Central memory CD8-positive, alpha-beta T cell (primary cell): ENCODE results near the gene ZNF263.

ENCODE experiments used
- ATAC-seq: fragments of 150-1000 bp; cut with Tn5 transposase; replicated peaks from 2 replicates; pipeline ENCODE4 v1.10.0; 2022; ENCODE audit warnings: mild to moderate bottlenecking, moderate FRiP score, moderate number of reproducible peaks; ENCODE audit not compliant: poor library complexity, severe bottlenecking; ENCODE audit errors: extremely low read depth
- DNase-seq, 2 donors: peaks; one replicate each; pipeline ENCODE4 v3.0.0; 2021; ENCODE audit warnings: low spot score in 2 of 2
- H3K27ac Mint-ChIP-seq: one replicate; pipeline ENCODE4 v1.8.0; 2022; ENCODE audit warnings: low read depth, mild to moderate bottlenecking, moderate library complexity, mixed read lengths
- H3K27me3 Mint-ChIP-seq: one replicate; pipeline ENCODE4 v1.8.0; 2022; ENCODE audit warnings: mixed read lengths
- H3K36me3 Mint-ChIP-seq: one replicate; pipeline ENCODE4 v1.8.0; 2022; ENCODE audit warnings: mild to moderate bottlenecking, moderate library complexity, mixed read lengths; ENCODE audit not compliant: insufficient read depth
- H3K4me1 Mint-ChIP-seq: one replicate; pipeline ENCODE4 v1.8.0; 2022; ENCODE audit warnings: mixed read lengths
- H3K4me3 Mint-ChIP-seq: one replicate; pipeline ENCODE4 v1.8.0; 2022; ENCODE audit warnings: mild to moderate bottlenecking, moderate library complexity, mixed read lengths
- H3K9me3 Mint-ChIP-seq: one replicate; pipeline ENCODE4 v1.8.0; 2022; ENCODE audit warnings: mixed read lengths

ZNF263 gene

DNA sequence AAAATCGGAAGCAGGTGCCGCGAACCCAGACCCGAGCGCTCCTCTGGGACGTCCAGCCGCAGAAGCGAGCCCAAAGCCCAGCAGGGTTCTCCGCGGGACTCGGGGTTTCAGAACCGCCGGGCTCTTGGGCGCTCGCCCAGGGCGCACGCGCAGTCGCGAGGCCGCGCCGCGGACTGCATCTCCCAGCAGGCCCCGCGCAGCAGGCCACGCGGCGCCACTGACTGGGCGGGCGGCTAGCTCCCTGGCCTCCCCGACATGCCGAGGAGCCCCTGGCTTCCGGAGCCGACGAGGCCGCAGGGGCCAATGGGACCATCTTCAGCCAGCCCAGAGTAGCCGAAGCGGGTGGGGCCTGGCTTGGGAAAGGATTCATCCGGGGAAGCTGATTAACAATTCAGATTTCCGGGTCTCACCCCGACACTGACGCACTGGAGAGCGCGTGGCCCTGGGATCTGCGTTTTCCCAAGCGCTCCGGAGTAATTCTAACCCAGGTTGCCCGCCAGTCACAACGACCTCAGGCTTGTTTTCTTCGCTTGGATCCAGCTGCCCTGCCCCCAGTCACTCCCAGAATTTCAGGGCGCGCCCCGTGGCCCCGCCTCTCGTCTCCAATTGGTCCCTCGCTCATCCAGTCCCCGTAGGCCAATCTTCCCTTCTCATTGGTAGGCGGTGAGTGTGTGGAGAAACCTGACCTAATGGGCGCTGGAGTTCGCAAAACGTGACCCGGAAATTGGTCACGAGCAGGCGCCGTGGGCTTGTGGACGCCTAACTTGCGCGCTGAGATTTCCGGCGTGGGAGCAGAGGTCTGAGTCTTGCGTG is at the start of gene ZNF263:
Gene ZNF263, plus strand, starts transcription at position 762 of the 813 bp plus-strand sequence. CDS start 328 bp downstream, outside the sequence.
- ATAC-seq (peak; percentile 92), DNase-seq (peak; percentile 77 to 90)
- H3K27me3 Mint-ChIP-seq, result no peaks in the 10 kb centered on the region
- H3K4me1 Mint-ChIP-seq, result peaks cover 38% of the 10 kb centered on the region
- H3K27ac Mint-ChIP-seq, result peak within 1 kb of the TSS; percentile 94
- no peaks in the 10 kb centered on the region for H3K9me3 Mint-ChIP-seq
- peak within 1 kb of the TSS; percentile 87 for H3K4me3 Mint-ChIP-seq
- H3K36me3 Mint-ChIP-seq, result peaks cover 29% of the 10 kb centered on the region

DNA sequence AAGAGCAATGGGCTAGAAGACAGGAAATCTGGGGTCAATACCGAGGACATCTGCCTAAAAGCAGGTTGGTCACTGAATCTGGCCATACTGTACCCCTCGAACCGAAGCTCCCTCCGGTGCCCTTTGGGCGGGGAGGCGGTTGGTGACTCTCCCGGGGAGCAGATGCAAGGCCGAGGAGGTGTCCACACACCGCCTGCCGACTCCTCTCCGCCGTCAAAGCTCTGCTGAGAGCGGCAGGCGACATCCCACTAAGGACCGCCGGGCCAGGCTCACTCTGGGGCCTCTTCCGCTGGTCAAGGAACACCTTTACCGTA is 48.8 kb upstream of the ZNF263 start:
- Mint-ChIP-seq H3K27ac (peak overlapping the region; percentile 95), H3K9me3 (peaks cover 6% of the 10 kb centered on the region), H3K4me3 (peak overlapping the region; percentile 86), H3K27me3 (no peaks in the 10 kb centered on the region), H3K36me3 (peaks cover 29% of the 10 kb centered on the region), H3K4me1 (peaks cover 31% of the 10 kb centered on the region)
- no peak for ATAC-seq
- DNase-seq, result no peak

DNA sequence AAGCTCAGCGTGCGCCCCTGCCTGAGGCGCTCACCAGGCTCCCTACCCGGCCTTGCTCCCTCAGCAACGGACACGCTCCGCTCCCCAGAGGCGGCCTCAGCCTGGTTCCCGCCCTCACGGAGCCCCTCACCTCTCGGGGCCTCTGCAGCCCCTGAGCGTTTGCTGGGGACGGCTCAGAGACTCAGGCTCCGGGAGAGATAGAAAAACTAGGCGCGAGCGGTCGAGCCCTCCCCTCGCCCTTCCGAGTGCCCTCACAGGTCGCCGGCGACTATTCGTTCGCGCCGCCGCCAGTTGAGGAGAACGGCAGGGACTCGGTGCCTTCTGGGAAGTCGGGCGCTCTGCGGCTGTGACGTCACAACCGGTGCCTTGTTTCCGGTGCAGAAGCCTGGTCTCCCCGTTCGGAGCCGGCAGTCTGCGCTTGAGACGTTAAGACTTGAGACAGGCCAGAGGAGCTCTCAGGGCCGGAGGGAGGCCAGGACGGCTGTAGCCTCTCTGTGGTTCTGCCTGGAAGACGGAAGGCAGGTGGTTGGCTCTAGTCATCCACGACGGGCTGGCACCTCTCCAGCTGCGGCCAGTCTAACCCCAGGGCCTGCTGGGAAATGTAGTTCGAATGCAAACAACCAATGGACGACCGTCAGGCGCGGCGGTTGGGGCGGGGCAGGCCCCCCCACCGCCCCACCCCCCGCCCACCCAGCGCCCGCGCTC is 48.3 kb upstream of the ZNF263 start, which contains the start of gene ZNF200:
Gene ZNF200, minus strand, starts transcription at position 302 of the 705 bp plus-strand sequence. CDS start 1,403 bp downstream, outside the sequence.
- H3K4me3 Mint-ChIP-seq, result peak within 1 kb of the TSS; percentile 86
- peaks cover 31% of the 10 kb centered on the region for H3K4me1 Mint-ChIP-seq
- H3K36me3 Mint-ChIP-seq, result peaks cover 26% of the 10 kb centered on the region
- ATAC-seq (peak; percentile 95), DNase-seq (peak; percentile 89 to 90)
- H3K27ac Mint-ChIP-seq, result peak within 1 kb of the TSS; percentile 95
- H3K27me3 Mint-ChIP-seq, result no peaks in the 10 kb centered on the region
- H3K9me3 Mint-ChIP-seq, result peaks cover 6% of the 10 kb centered on the region

DNA sequence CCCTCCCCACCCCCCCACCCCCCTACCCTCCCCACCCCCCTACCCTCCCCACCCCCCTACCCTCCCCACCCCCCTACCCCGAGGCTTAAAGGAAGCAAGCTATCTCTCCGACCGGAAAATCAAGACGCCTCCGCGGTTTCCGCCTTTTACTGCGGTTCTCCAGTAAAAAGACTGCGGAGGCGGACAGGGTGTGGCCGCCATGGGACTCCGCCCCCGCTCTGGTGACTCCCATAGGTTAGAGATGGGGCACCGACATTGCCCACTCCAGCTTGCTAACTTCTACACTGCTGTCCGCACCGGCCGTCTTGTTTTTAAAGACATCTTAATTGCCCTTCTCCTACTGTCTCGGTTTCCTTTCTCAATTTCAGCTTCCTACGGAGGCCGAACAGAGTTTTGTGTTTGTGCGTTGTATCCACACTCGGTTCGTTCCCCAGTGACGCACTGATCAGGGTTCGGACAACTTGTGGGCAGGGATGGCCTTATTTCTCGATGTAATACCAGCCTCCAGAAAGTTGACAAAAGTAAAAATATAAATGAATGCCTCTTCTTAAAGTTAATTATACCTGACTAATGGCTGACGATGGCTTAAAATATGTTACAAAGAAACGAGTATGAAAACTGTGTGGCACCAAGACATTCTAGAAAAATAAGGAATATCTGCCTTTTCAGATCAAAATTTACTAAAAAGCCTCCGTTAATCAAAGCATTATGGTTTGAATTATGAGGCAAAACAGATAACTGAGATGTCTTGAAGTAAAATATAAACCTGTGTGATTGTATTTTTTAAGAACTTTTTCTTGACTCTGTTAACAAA is 47.2 kb upstream of the ZNF263 start:
- no peak for ATAC-seq
- peak in 1 of 2 donors; percentile 27 for DNase-seq
- H3K9me3 Mint-ChIP-seq, result no peaks in the 10 kb centered on the region
- H3K4me3 Mint-ChIP-seq, result peak overlapping the region; percentile 78
- H3K36me3 Mint-ChIP-seq, result peaks cover 21% of the 10 kb centered on the region
- H3K27me3 Mint-ChIP-seq, result peaks cover 5% of the 10 kb centered on the region
- peaks cover 31% of the 10 kb centered on the region for H3K4me1 Mint-ChIP-seq
- peak overlapping the region; percentile 87 for H3K27ac Mint-ChIP-seq

- no peak for DNase-seq
- no peaks in the 10 kb centered on the region for H3K4me1 Mint-ChIP-seq
- H3K27me3 Mint-ChIP-seq, result peaks cover 41% of the 10 kb centered on the region
- H3K4me3 Mint-ChIP-seq, result no peak overlapping the region
- ATAC-seq, result no peak
- H3K36me3 Mint-ChIP-seq, result peaks cover 3% of the 10 kb centered on the region
- no peaks in the 10 kb centered on the region for H3K9me3 Mint-ChIP-seq
- H3K27ac Mint-ChIP-seq, result no peak overlapping the region
Measured at GRCh38 chr16:3241761-3242160, 41.5 kb upstream of the ZNF263 start.

DNA sequence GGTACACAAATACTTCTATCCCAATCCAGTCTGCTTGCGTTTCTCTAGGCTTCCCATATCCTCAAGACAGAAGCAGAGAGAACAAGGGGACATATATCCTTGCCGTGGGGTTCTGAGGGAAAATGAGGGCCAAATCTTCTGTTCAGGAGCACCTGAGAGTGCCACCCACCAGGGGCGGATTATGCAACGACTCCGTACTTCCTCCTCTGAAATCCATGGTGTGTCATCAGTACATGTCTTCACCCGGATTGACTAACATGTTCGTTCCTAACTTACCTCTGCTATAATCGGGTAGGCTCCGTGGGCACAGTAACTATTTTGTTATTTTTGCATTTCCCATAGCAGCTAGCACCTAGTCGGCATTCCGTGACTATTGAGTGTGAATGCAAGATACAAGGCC is 40.6 kb upstream of the ZNF263 start:
- no peak for ATAC-seq

DNA sequence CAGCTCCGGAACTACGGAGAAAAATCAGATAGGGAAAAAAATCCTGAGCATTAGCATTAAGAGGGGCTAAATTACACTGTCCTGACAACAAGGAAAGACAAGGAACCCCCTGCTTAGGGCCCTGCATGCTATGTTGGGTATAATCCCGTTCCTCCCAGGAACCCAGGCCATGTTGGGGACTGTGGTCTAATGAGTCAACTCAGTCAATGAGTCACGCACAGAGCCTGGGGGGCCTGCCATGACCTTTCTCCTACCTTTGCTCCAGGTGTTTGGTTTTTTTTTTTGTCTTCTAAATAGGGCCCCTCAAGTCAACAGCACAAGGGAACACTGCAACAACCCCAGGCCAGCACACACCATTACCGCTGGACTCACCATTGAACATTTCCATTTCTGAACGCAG is 39.4 kb upstream of the ZNF263 start:
- ATAC-seq, result no peak

More for the DNA sequence above, 40.6 kb upstream of the ZNF263 start:
- H3K4me3 Mint-ChIP-seq, result no peak overlapping the region
- no peaks in the 10 kb centered on the region for H3K4me1 Mint-ChIP-seq
- peaks cover 2% of the 10 kb centered on the region for H3K36me3 Mint-ChIP-seq
- DNase-seq, result no peak
- no peak overlapping the region for H3K27ac Mint-ChIP-seq
- H3K27me3 Mint-ChIP-seq, result peaks cover 41% of the 10 kb centered on the region
- H3K9me3 Mint-ChIP-seq, result no peaks in the 10 kb centered on the region

DNA sequence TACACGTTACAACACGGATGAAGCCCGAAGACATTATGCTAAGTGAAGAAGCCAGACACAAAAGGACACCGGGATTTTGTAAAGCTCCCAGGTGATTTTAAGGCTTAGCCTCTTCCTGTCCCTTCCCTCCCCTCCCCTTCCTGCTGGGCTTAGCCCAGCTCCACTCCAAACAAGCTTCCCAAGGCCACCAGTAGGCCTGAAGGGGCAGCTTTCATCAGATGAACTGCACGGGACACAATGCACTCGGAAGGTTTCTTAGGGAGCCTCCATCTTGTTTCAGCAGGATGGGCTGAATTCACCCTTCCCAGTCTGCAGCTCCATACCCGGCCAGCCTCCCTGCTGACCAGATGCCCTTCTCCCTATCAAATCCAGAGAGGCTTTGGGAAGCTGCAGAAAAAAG is 37.3 kb upstream of the ZNF263 start:
- DNase-seq, result no peak
- no peaks in the 10 kb centered on the region for H3K4me1 Mint-ChIP-seq
- H3K9me3 Mint-ChIP-seq, result no peaks in the 10 kb centered on the region
- H3K27me3 Mint-ChIP-seq, result peaks cover 37% of the 10 kb centered on the region
- H3K27ac Mint-ChIP-seq, result no peak overlapping the region
- no peak for ATAC-seq
- H3K36me3 Mint-ChIP-seq, result peaks cover 2% of the 10 kb centered on the region
- no peak overlapping the region for H3K4me3 Mint-ChIP-seq

More for the DNA sequence above, 39.4 kb upstream of the ZNF263 start:
- Mint-ChIP-seq H3K9me3 (no peaks in the 10 kb centered on the region), H3K4me1 (no peaks in the 10 kb centered on the region), H3K36me3 (peaks cover 2% of the 10 kb centered on the region), H3K27ac (no peak overlapping the region), H3K27me3 (peaks cover 41% of the 10 kb centered on the region), H3K4me3 (no peak overlapping the region)
- no peak for DNase-seq

DNA sequence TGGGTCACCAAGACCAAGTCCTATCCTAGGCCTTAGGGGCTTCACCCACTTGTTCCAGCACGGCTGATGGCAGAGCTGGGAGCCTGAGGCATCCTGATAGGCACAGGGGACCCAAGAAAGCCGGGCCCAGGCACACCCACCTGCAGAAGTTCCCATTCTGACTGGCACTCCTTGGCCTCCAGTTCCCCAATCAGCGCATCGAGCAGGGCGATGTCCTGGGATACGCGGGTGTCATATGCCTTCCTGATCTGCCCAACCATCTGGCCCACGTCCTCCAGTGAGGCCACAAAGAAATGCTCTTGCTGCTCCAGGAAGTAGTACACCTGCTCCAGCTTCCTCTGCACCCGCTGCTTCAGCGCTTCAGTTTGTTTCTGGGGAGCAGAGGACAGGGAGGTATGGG is 36.4 kb upstream of the ZNF263 start:
- no peaks in the 10 kb centered on the region for H3K4me1 Mint-ChIP-seq
- H3K4me3 Mint-ChIP-seq, result no peak overlapping the region
- peaks cover 2% of the 10 kb centered on the region for H3K36me3 Mint-ChIP-seq
- DNase-seq (no peak), ATAC-seq (no peak)
- H3K9me3 Mint-ChIP-seq, result no peaks in the 10 kb centered on the region
- H3K27me3 Mint-ChIP-seq, result peaks cover 33% of the 10 kb centered on the region
- no peak overlapping the region for H3K27ac Mint-ChIP-seq

DNA sequence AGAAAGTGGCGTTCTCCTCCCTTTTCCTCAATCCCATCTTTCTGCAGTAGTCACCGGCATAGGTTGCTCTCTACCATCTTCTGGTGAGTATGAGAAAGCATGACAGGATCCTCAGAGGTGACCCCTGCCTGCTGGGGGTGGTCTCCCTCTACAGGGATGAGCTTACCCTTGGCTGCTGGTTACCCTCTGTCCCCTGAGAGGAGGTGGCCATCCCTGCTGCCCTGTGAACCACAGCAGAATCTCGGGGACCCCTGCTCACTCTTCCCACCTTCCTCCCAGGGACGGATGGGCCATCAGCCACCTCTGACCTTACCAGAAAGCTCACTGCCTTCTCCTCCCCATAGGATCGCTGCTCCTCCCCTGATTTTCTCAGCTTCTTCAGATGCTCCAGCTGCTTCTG is 34.7 kb upstream of the ZNF263 start:
- no peak overlapping the region for H3K4me3 Mint-ChIP-seq
- DNase-seq (no peak), ATAC-seq (no peak)
- H3K27me3 Mint-ChIP-seq, result peaks cover 22% of the 10 kb centered on the region
- peaks cover 2% of the 10 kb centered on the region for H3K36me3 Mint-ChIP-seq
- H3K4me1 Mint-ChIP-seq, result no peaks in the 10 kb centered on the region
- no peak overlapping the region for H3K27ac Mint-ChIP-seq
- no peaks in the 10 kb centered on the region for H3K9me3 Mint-ChIP-seq

DNA sequence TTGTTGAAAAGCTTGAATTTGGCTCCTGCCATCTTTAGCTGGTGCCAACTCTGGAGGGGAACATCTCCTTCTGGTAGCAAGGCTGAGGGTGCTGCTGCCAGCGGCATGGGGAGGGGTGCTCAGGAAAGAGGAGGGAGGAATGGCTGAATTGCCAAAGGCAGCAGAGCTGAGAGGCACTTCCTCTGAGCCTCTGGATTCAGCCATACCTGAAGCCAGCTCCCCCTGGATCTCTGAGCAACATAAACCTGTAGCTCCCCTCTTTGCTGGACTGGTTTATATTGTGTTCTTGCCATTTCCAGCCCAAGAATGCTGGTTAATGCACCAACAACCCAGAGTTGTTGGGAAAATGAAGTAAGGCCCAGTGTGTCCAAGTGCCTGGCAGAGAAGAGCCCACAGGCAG is 34.3 kb upstream of the ZNF263 start:
- Mint-ChIP-seq H3K27ac (no peak overlapping the region), H3K36me3 (peaks cover 2% of the 10 kb centered on the region)

GRCh38 chr16:3249451-3249850 is 33.8 kb upstream of the ZNF263 start:
- no peaks in the 10 kb centered on the region for H3K9me3 Mint-ChIP-seq
- H3K27ac Mint-ChIP-seq, result no peak overlapping the region
- H3K27me3 Mint-ChIP-seq, result peaks cover 14% of the 10 kb centered on the region
- ATAC-seq, result no peak
- H3K36me3 Mint-ChIP-seq, result peaks cover 2% of the 10 kb centered on the region
- H3K4me1 Mint-ChIP-seq, result no peaks in the 10 kb centered on the region
- H3K4me3 Mint-ChIP-seq, result no peak overlapping the region
- no peak for DNase-seq

More for the DNA sequence above, 34.3 kb upstream of the ZNF263 start:
- DNase-seq (no peak), ATAC-seq (no peak)
- Mint-ChIP-seq H3K9me3 (no peaks in the 10 kb centered on the region), H3K4me3 (no peak overlapping the region), H3K4me1 (no peaks in the 10 kb centered on the region), H3K27me3 (peaks cover 18% of the 10 kb centered on the region)
